NCI-H526 (cell line): ENCODE data around the gene SGK2.
"Not testable (repeated sequence)": the region's sequence is repeated elsewhere in the genome, so short reads cannot be mapped to it uniquely, and the experiment has no call there.

Experiments
- DNase-seq, 2 experiments: peaks; one replicate each; lab custom pipeline; 2025; lab: John Stamatoyannopoulos, UW

Gene SGK2

GRCh38 chr20:43563429-43563828 is 4.6 kb downstream of the SGK2 start:
- no peak for DNase-seq

DNA sequence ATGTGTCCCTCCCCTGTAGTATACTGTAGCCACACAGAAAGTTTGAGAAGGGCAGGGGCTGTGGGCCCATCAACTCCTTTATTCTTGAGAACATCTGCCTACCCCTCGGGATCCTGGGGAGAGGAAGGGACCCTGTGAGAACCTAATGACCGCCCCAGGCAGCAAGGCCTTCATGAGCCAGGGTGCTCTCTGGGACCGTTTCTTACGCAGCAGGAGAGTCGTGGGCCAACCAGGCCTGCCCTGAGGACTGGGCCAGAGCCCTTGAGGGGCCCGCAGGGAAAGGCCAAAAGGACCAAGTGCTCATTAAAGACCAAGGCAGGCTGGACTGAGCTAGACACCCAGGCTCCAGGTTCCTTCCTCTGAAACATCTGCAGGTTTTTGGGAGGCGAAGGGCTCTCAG is 5.2 kb downstream of the SGK2 start:
- no peak for DNase-seq

- DNase-seq = no peak
Measured at GRCh38 chr20:43564455-43564854, 5.6 kb downstream of the SGK2 start.

DNA sequence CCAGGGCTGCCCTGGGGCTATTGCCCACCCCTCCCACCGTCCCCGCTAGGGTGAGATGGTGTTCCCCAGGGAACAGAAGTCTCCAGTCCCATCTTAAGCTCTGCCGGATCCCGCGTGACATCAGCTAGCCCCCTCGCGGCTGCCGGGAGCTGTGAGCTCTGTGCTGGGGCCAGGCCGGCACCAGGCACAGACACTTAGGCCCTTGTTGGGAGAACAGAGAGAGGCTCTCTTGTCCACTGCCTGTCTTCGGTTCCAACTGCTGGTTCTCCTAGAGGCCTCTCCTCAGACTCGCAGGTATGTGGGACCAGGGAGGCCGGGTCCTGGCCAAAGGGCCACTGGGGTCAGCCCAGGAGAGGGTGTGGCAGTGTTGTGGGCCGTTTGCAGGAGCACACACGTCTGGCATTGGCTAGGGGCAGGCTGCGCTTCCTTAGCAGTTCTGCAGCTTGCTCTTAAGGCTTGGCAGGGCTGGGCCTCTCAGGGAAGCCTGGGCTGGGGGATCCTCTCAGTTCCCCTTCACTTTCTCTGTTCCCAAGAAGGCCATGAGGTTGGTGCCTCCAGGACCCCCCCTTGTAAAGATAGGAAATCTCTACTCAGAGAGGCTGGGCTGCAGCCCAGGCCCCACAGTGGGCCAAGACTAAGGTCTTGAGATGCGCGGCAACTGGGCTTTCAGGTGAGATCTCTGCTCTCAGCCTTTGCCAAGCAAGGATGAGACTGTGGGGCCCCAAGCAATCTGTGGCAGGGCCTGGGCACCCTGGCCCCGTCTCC is 6.3 kb downstream of the SGK2 start:
- no peak for DNase-seq

GRCh38 chr20:43565758-43566104 is 6.9 kb downstream of the SGK2 start:
- no peak for DNase-seq

DNA sequence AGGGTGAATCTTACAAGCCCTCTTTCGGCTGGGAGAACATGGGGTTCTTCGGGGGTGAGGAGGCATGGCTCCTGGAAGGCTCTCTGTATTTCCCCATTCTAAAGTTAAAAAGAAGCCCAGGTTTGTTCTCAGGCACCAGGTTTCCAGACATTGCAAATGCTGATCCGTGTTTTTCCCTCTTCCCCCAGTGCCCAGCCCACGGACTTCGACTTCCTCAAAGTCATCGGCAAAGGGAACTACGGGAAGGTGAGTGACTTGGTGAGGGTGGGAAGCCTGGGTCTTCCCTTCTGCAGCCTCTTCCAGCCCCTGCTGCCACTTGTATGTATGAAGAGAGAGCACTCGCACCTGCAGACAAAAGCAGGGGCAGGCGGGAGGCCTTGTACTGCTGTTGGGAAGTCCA is 8.7 kb downstream of the SGK2 start:
- no peak for DNase-seq

- DNase-seq = no peak
Measured at GRCh38 chr20:43568706-43569105, 9.9 kb downstream of the SGK2 start.

GRCh38 chr20:43569282-43569681 is 10.5 kb downstream of the SGK2 start:
- DNase-seq = no peak

GRCh38 chr20:43570496-43570895 is 11.7 kb downstream of the SGK2 start:
- DNase-seq = no peak

GRCh38 chr20:43571310-43571709 is 12.5 kb downstream of the SGK2 start:
- no peak for DNase-seq

DNA sequence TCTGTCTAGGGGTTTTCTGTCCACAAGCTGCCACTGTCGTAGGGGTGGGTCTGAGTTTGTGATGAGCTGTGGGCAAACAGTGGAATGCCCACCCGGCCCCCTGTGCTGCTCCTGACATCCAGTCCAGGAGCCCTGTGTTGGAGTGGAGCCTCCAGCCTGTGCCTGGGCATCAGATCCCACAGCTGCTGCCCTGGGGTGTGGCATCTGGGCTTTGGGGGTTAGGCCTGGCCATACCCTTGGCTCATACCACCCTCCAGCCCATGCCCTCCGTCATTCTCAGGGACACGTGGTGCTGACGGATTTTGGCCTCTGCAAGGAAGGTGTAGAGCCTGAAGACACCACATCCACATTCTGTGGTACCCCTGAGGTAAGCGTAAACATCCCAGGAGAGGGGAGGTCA is 12.9 kb downstream of the SGK2 start:
- DNase-seq = no peak

GRCh38 chr20:43572891-43573290 is 14.1 kb downstream of the SGK2 start:
- no peak for DNase-seq

- no peak for DNase-seq
Measured at GRCh38 chr20:43576108-43576507, 17.3 kb downstream of the SGK2 start.

DNA sequence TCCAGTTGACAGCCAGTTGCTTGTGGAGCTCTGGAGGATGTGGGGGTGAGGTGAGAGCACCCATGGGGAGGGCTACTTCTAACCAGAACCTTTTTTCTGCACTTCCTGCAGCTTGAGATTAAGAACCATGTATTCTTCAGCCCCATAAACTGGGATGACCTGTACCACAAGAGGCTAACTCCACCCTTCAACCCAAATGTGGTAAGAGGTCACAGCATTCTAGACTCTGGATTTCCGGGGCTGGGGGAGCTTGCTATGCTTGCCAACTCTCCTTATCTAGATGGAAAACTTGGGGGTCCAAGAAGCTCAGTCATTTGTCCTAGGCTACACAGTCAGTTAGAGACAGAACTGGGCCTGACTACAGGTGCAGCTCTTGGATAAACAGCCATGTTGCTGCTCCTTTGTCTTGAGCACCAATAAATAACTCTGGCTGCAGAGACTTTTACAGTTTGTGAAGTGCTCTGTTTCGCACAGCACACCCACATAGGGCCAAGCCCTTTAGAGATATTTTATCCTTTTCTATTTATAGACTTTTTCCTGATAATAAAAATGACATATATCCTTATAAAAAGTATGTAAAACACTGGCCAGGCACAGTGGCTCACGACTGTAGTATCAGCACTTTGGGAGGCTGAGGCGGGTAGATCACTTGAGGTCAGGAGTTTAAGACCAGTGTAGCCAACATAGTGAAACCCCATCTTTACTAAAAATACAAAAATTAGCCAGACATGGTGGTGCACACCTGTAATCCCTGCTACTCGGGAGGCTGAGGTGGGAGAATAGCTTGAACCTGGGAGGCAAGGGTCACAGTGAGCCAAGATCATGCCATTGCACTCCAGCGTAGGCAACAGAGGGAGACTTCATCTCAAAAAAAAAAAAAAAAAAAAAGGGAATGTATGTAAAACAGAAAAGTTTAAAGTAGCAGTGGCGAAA is 21.3 kb downstream of the SGK2 start:
- no peak for DNase-seq

DNA sequence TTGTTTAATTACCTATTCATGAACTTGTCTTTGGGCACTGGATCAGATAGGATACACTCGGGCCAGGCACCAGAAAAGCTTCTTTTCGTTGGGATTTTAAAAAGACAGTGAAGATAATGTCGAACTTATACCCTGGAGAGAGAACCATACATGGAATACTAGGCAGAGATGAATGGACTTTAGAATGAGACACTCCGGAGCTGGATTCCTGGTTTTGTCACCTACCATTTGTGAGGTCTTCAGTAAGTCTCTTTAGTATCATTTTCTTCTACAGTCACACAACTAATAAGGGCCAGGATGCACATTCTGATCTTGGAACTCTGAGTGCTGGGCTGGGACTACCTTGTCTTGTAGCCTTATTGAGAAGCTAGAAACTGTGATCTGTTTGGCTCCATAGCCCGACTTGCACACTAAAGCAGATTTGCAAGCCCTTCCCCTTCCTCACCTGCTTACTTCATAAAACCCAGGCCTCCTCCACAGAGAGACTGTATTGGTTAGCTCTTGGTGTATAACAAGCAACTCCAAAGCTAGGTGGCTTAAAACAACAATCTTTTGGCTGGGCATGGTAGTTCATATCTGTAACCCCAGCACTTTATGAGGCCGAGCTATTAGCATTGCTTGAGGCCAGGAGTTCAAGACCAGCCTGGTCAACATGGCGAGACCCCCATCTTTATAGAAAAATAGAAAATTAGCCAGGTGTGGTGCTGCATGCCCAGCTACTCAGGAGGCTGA is 24.5 kb downstream of the SGK2 start:
- DNase-seq = peak; percentile 30 to 51

- no peak for DNase-seq
Measured at GRCh38 chr20:43583982-43584432, 25.2 kb downstream of the SGK2 start.

DNA sequence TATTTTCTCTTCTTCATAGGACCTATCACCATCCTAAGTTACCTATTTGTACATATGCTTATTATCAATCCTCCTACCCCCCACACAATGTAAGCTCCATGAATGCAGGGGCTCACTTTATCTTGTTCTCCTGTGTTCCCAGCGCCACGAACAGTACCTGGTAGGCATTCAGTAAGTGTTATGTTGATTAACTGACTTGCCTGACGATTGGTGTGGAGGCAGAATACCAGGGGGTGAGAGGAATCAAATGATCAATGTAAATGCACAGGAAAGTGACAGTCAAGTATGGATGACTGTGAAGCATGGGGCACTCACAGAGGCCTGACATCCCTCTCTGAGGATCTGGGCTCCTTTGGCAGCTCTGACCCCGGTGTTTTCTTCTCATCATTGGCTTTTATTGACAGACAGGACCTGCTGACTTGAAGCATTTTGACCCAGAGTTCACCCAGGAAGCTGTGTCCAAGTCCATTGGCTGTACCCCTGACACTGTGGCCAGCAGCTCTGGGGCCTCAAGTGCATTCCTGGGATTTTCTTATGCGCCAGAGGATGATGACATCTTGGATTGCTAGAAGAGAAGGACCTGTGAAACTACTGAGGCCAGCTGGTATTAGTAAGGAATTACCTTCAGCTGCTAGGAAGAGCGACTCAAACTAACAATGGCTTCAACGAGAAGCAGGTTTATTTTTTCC is 25.8 kb downstream of the SGK2 start:
- no peak for DNase-seq

DNA sequence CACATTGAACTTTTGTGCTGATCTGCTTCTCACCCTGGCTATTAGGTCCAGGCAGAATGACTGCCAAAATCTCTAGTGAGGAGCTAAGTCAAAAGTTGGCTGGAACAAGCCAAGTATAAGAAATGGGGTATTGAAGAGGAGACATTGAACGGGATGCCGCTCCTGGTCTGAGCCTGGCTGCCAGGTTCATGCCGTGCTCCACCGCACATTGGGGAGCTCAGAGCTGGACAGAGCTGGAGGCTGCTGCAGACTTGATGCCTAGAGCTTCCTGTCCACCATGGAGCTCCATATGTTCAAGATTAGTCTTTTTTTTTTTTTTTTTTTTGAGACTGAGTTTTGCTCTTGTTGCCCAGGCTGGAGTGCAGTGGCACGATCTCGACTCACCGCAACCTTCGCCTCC is 27.8 kb downstream of the SGK2 start:
- DNase-seq = no peak

DNA sequence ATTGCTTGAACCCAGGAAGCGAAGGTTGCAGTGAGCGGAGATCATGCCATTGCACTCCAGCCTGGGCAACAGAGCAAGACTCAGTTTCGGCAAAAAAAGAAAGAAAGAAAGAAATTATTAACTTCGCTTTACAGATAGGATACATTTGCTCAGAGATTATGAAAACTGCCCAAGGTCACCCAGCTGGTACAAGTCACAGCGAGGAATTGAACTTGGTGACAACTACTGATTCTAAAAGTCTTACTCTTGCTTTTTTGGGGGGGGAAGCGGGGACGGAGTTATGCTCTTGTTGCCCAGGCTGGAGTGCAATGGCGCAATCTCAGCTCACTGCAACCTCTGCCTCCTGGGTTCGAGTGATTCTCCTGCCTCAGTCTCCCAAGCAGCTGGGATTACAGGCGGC is 29.7 kb downstream of the SGK2 start:
- DNase-seq = not testable (repeated sequence)

- DNase-seq = peak in 1 of 2 experiments; percentile 55
Measured at GRCh38 chr20:43590036-43590391, 31.2 kb downstream of the SGK2 start.

DNA sequence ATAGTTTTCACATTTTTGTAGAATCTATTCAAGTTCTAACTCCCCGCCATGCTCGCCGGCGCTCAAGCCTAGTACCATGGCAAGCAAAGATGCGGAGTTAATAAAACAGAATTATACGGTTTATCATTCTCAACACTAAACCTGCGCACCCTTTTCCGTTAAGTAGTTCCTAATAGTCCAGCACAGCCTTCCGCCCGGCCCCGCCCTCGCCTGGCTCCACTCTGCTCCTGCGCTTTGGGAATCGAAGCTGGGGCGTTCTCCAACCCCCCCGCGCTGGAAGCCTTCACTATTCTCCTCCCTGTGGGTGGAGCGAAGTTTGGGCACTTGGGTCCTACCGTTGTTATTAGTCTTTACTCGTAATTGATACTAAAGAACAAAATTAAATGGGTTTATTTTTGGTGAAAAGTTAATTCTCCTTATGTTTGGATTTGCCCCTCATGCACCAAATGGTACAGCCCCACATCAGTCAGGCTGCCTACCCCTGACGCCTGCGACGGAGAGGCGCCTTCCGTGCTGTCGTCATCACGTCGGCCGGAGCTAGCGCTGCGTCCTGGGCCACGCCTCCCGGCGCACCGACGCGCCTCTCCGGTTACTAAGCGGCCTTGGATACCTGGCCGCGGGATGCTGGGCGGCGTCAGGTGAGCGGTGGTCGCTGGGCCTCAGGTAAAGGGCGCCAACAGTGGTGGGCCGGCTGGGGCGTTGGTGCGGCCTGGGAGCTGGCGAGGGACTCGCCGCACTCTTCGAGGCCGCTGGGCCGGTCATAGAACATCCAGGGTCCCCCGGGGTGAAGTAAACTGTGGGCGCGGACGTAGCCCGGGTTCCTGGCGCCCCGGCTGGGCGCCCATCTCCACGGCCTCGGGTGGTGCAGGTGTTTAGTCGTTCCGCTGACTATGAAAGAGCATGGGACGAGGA is 31.8 kb downstream of the SGK2 start, which contains the start of gene IFT52:
IFT52 (plus strand) TSS at position 546 of the 912 bp plus-strand sequence. CDS start 3,762 bp downstream, outside the sequence.
- DNase-seq = peak; percentile 94 to 98
